A204.1 (cell line): ENCODE results near the gene POLH.
A peak's percentile ranks its signal among the peaks of the same experiment; 100 is the strongest.
"Not testable (repeated sequence)": the region's sequence is repeated elsewhere in the genome, so short reads cannot be mapped to it uniquely, and the experiment has no call there.

Experiments
- FAIRE-seq: peaks from 2 replicates; lab custom pipeline; 2012; peaks lifted over from hg19 to GRCh38; lab: Jason Lieb, UNC

The POLH gene

GRCh38 chr6:43575772-43576551 is at the start of gene POLH, which contains the start of gene XPO5:
Gene POLH (plus strand): TSS chr6:43576185. CDS start chr6:43582320, 6,135 bp downstream.
Gene XPO5 (minus strand): TSS chr6:43576038. CDS start chr6:43575864, 174 bp downstream.
- no peak for FAIRE-seq

DNA sequence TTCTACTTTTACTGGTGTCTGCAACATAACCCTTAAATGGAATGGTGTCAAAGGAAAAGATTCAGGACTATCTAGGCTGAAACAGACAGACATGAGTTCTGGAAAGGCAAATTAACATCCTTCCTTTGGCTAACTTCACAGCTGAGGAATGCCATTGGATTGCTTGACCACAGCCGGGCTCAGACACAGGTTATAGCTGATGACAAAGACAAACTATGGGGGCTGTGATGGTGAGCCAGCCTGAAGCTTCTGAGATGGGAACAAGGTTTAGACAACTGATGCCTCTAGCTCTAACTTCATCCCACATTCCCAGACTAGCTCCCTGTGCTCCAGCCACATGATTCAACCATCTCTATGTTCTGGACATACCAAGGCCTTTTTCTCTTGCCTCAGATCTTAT is 43.8 kb upstream of the POLH start:
- FAIRE-seq = no peak

DNA sequence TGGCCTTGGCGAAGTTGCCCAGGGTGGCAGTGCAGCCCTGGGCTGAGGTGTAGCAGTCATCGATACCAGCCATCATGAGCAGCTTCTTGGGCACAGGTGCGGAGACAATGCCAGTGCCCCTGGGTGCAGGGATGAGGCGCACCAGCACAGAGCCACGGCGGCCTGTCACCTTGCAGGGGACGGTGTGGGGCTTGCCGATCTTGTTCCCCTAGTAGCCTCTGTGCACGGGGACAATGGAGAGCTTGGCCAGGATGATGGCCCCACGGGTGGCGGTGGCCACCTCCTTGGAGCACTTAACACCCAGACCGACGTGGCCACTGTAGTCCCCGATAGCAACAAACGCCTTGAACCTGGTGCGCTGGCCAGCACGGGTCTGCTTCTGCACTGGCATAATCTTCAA is 37.0 kb upstream of the POLH start:
- FAIRE-seq = not testable (repeated sequence)

DNA sequence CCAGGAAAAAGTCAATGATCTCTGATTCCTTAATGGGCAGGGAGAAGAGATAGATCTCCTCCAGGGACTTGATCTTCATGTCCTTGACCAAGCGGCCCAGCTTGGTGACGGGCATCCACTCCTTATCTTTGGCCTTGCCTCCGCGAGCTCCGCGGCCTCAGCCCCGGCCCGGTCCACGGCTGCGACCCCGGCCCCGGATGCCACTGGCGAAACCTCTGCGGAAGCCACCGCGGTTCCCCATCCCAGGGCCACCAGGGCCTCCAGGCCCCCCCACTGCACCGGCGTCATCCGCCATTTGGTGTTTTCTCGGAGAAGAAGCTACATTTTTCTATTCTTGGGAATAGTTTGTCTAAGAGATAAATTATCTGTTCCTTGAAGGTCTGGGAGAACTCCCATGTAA is 36.6 kb upstream of the POLH start:
- not testable (repeated sequence) for FAIRE-seq

DNA sequence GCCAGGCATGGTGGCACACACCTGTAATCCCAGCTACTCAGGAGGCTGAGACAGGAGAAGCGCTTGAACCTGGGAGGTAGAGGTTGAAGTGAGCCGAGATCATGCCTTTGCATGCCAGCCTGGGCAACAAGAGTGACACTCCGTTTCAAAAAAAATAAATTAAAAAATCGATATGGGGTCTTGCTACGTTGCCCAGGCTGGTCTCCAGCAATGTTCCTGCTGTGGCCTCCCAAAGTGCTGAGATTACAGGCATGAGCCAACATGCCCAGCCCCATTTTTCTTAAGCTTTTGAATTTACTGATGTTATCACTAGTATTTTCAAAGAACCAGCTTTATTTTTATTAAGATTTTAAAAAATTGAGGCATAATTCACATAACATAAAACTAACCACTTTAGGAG is 35.5 kb upstream of the POLH start:
- FAIRE-seq = no peak

DNA sequence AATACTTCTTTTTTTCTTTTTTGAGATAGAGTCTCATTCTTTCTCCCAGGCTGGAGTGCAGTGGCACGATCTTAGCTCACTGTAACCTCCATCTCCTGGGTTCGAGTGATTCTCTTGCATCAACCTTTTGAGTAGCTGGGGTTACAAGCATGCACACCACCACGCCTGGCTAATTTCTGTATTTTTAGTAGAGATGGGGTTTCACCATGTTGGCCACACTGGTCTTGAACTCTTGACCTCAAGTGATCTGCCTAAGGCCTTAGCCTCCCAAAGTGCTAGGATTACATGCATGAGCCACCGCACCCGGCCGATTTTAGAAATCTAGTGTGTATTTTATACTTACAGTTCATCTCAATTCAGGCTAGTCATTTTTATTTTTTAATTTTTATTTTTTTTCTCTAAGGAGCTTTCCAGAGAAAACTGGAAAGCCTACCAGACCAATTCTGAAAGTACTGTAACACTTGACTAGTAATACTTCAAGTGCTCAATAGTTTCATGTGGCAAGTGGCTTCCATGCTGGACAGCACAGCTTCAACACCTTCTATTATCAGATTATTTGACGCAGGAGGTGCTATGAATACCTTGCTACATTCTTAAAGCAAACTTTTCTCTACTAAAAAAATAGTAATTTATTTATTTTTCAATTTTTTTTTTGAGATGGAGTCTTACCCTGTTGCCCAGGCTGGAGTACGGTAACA is 34.1 kb upstream of the POLH start:
- FAIRE-seq = no peak

GRCh38 chr6:43544461-43544860 is 31.5 kb upstream of the POLH start:
- no peak for FAIRE-seq

GRCh38 chr6:43547222-43547621 is 28.8 kb upstream of the POLH start:
- FAIRE-seq = no peak

DNA sequence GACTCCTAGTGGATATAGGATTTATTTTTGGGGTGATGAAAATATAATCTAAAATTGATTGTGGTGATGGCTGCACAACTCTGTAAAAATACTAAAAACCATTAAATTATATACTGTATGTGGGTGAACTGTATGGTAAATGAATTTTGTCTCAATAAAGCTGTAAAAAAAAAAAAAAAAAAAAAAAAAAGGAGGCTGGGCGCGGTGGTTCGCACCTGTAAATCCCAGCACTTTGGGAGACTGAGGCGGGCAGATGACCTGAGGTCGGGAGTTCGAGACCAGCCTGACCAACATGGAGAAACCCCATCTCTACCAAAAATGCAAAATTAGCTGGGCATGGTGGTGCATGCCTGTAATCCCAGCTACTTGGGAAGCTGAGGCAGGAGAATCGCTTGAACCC is 18.4 kb upstream of the POLH start:
- not testable (repeated sequence) for FAIRE-seq

DNA sequence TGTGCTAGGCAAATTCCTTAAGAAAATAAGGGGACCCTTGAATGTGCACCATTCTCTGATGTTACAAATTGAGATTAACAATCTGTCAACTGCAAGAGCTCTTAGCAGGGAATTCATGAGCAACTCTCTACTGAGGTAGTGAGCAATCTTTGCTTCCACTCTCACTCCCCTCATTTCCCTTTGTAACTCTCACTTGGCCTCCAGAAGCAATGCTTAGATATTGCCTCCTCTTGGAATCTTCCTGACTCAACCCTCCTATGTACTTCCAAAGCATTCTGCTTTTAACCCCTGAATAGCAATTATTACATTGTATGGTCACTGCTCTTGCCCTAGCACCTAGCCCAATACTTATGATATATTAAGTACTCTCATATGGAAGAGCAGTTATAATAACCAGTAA is 16.7 kb upstream of the POLH start:
- no peak for FAIRE-seq

DNA sequence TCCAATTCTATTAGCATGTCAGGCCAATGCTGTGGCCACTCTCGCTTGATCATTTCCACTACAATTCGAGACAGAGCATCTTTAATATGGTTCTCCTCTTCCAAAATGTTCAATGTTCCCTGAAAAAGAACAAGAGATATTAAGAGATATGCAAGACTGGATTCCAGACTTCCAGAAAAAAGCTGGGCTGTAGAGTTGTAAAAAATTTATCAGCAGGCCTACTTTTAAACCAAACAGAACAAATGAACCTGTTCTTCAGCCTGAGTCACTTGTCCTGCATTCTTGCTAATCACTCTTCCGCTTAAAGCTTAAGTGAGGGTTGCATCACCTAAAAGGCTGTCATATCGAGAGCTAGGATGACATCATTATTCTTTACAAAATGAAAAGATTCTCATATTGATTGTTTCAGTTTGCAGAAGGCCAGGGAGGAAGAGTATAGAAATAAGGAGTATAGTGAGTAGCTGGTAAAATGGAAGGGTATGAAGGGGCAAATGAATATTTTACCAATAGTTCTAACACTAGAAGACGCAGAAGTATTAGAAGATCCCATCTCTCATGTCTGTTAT is 5.0 kb upstream of the POLH start:
- FAIRE-seq = no peak

GRCh38 chr6:43572015-43572414 is 4.0 kb upstream of the POLH start:
- FAIRE-seq = no peak

DNA sequence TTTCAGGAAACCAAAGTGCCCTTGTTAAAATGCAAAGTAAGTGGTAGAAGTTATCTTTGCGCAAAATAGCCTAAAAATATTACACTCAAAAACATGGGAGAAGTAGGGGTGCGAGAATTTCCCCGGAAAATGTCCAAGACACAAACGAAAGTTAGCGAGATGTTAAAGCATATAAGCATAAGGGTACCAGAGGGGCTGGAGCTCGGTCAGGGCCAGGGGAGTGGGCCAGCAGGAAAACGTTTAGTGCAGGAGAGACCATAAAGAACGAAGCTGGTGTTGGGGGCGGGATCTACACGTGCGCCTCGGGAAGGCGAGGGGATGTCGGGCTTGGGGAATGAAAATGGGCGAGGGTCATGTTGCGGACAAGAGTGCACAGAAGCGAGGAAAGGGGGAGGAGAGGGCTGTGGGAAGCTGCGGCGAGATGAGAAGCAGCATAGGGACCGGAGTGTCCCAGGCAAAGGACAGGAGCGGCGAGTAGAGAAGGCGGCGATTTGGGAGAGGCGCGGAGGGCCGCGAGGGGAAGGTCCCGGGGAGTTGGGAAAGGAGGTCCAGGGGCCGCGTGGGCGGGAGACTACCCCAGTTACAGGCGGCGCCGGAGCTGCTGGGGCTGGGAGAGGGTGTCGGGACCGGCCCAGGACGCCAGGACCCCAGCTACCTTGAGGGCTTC is 747 bp upstream of the POLH start:
- no peak for FAIRE-seq

GRCh38 chr6:43578748-43579147 is 2.8 kb downstream of the POLH start:
- no peak for FAIRE-seq

- no peak for FAIRE-seq
Measured at GRCh38 chr6:43579171-43579570, 3.2 kb downstream of the POLH start.

DNA sequence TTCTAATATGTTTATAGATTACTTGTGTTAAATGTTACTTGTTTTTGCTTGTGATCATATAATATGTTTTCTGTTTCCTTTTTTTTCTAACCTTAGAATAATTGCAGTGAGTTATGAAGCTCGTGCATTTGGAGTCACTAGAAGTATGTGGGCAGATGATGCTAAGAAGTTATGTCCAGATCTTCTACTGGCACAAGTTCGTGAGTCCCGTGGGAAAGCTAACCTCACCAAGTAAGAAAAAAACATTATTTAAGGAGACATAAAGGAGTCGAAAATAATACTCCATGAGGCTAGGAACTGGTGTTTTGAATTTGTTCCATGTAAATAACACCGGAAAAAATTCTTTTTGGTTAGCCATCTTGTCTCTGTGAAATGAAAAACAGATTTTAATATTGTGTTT is 6.9 kb downstream of the POLH start:
- no peak for FAIRE-seq

- no peak for FAIRE-seq
Measured at GRCh38 chr6:43584892-43585570, 9.0 kb downstream of the POLH start.

GRCh38 chr6:43588194-43588593 is 12.2 kb downstream of the POLH start:
- no peak for FAIRE-seq

DNA sequence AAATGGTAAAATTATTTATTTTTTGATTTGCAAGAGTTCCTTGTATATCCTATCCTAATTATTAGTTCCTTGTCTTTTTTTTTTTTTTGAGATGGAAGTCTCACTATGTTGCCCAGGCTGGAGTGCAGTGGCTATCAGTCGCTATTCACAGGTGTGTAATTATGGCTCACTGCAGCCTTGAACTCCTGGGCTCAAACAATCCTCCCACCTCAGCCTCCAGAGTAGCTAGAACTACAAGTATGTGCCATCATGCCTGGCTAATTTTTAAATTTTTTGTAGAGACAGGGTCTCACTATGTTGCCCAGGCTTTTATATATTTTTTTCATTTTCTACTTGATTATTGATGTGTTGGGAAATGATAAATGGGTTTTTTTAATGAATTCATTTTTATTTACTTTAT is 13.6 kb downstream of the POLH start:
- FAIRE-seq = peak; percentile 14

GRCh38 chr6:43593938-43594337 is 18.0 kb downstream of the POLH start:
- no peak for FAIRE-seq

GRCh38 chr6:43600595-43600994 is 24.6 kb downstream of the POLH start:
- no peak for FAIRE-seq

DNA sequence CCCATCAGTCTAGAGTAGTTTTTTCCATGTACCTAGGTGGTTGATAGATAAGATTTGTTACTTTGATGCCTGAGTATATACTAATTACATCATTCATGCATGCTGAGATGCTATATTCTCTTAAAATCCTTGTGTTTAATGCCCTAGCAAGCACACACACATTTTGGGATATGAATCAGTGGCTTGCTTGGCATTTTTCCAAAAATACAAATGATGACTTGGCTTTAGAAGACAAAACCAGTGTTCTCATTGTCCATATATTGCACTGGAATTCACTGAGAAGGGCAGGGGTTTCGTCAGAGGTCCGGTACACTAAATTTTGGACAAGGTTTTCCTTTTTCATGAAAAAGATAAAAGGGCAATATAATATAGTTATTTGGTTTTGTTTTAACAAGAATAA is 28.2 kb downstream of the POLH start:
- no peak for FAIRE-seq
